ENCODE data around the gene PTF1A.
"Not testable (repeated sequence)": the region's sequence is repeated elsewhere in the genome, so short reads cannot be mapped to it uniquely, and the experiment has no call there.

The PTF1A gene

DNA sequence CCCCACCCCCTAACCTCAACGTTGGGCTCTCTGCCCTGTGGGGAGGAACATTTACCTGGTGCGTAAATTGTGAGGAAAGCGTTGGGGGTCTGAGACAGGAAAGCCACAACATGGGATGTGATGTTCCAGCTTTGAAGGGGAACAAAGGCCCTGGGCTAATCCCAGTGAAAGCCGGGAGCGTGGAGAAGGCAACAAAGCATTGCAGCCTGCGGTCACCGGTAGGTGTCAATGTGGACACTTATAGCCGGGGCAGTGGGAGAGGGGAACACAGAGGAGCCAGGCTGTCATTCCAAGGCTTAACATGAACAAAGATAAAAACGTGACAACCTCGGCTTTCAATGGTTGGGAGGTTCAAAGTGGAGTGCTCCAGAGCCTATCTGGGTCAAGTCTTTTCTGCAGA is 12.7 kb downstream of the PTF1A start:
- DNase-seq, result no peak

DNA sequence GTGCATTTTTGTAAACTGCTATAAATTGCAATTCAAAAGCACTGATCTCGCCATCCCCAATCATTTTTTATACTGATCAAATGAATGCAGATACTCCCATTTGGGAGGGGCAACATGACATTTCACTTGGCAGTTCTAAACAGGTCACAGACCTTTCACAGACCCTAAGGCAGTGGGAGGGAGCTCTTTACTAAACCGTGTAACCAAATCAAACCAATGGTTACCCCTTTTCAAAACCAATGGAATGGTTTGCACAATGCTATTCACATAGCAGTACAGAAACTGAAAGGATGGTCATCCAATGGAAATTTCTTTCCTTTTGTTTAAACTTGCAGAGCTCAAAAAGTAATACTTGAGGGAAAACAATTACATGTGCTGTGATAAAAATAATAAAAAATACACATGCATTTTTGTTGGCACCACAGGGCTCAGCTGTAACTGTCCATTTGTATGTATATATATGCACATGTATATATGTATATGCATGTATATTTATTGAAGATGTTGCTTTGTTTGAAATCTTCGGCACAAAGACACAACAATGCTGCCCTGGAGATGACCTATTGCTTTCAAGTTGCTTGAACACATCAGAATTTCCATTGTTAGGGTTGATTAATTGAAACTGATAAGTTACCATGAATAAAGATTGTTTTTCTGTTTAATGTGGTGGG is 14.0 kb downstream of the PTF1A start:
- DNase-seq, result no peak

DNA sequence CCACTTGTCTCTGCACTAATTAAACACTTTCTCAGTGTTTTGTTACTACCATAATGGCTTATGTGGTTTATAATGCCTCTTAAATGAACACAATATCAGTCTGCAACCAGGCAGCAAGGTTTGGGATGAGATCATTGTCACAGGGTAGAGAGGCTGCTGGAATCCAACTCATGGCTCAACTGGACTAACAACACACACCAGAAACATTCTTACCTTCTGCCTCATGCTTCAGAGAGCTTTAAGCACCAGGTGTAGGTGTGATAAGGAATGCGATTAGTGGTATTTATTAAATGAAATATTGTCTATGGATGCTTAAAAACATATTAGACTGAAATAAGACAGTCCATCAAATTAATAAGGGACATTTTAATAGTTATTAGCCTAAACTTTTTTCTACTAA is 25.4 kb downstream of the PTF1A start:
- no peak for DNase-seq

DNA sequence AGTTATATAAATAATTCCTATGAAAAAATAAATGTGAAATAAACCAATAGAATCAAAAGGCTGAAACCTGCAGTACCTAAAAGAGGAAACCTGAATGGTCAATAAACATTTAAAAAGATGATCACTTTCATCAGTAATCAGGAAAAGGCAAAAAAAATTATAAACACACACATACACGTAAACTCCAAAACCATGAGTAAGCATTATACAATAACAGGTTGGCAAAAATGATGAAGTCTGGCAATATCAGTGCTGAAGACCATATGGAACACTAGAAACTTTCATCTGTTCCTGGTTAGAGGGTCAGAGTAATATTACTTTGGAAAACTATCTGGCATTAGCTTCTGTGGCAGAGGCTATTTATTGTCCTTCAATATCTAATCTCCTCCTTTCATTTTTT is 38.5 kb downstream of the PTF1A start:
- no peak for DNase-seq

DNA sequence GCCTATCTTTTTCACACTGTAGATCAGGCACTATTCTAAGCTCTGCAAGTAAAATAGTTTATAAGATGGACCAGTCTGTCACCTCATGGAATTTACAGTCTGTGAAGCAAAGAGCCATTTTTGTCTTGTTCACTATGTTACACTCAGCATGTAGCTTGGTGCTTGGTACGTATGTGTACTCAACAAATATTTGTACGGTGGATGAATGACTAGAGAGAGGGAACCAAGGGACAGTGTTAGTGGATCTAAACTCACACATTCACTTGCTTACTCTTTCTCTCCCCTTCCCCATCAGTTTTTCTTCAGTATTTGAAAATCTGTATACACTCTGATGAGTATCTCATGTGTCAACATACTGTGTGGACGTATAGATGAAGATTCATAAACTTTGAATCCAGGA is 45.9 kb downstream of the PTF1A start:
- DNase-seq, result no peak

DNA sequence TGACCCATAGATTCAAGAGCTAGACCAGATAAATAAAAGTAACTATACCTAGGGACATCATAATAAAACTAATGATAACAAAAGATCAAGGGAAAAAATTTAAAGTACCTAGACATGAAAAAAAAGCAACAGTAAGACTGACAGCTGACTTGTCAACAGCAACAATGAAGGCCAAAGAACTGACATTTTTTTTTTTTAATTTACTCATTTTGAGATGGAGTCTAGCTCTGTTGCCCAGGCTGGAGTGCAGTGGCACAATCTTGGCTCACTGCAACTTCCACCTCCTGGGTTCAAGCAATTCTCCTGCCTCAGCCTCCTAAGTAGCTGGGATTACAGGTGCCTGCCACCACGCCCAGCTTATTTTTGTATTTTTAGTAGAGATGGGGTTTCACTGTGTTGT is 49.7 kb downstream of the PTF1A start:
- not testable (repeated sequence) for DNase-seq
